NCI-H2081 treated with DMSO at 0.1 percent for 48 hours (cell line): ENCODE results near the gene CSNK1A1.
"Not testable (repeated sequence)": the region's sequence is repeated elsewhere in the genome, so short reads cannot be mapped to it uniquely, and the experiment has no call there.

ENCODE experiments used
- DNase-seq: peaks from one replicate; lab custom pipeline; 2025; lab: John Stamatoyannopoulos, UW

CSNK1A1 gene

DNA sequence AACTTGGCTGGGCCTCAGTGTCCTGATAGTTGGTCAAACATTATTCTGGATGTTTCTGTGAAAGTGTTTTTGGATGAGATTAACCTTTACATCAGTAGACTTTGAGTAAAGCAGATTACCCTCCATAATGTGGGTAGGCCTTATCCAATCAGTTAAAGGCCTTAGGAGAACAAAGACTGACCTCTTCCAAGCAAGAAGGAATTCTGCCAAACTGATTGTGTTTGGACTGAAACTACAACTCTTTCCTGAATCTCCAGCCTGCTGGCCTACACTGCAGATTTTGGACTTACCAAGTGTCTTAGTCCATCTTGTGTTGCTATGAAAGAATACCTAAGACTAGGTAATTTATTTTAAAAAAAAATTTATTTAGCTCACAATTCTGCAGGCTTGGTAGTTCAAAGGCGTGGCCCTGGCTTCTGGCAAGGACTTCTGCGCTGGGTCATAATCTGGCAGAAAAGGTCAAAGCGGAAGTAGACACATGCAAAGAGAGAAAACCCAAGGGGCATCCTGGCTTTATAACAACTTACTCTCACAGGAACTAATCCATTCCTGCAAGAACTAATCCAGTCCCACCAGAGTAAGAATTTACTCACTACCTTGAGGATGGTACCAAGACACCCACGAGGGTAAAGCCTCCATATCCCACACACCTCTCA, 21.5 kb upstream of the CSNK1A1 start:
- DNase-seq, result no peak

DNA sequence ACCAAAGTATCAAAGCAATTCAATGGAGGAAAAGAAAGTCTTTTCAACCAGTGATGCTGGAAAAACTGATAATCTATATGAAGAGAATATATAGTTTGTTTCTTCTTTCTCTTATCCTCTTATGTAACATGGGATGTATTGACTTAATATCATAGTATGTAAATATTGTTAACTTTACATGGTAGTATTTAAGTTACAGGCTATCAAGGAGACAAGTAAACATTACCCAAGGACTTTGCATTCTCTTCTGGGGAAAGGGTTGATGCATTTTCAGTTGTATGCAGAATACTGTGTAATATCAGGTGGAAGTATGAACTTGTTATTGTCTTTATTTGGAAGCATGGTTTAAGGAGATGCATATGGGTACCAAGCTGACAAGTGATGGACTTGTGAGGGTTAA, 20.9 kb upstream of the CSNK1A1 start:
- DNase-seq, result no peak

DNA sequence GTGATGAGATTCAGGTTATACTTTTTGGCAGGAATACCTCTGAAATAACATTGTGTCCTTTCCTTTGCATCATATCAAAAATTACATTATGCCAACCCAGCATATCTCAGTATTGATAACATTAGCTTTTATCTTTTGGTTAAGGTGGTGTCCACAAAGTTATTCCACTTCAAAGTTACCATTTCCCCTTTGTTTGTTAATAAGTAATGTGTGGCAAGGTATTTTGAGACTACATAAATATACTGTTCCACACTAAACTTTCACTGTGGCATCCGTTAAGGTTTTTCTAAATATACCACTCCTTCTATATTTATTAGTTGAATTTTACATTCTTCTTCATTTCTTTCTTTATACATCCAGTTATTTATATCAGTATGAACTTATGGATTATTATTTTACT, 16.0 kb upstream of the CSNK1A1 start:
- no peak for DNase-seq

GRCh38 chr5:149564542-149565140, 13.4 kb upstream of the CSNK1A1 start:
- DNase-seq, result not testable (repeated sequence)

GRCh38 chr5:149563466-149563865, 12.2 kb upstream of the CSNK1A1 start:
- no peak for DNase-seq

GRCh38 chr5:149561848-149562247, 10.6 kb upstream of the CSNK1A1 start:
- DNase-seq, result no peak

DNA sequence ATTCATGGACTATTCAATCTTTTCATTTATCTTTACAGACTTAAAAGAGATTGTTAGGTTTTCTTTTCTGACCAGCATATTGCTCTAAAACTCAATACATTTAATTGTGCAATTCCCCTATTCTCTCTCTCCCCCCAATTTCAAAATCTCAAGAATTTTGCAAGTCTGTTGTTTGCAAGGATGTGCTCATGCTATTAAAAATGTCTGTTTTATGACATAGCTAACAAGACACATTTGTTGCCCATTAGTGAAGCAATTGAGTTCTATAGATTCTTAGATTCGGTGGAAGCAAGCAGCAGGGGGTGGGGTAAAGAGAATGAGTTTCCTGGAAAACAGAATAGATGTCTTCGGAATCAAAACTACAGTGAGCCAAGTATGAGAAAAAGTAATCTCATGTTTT, 8.5 kb upstream of the CSNK1A1 start:
- DNase-seq, result no peak

GRCh38 chr5:149552553-149553160, 1.4 kb upstream of the CSNK1A1 start:
- DNase-seq, result no peak

DNA sequence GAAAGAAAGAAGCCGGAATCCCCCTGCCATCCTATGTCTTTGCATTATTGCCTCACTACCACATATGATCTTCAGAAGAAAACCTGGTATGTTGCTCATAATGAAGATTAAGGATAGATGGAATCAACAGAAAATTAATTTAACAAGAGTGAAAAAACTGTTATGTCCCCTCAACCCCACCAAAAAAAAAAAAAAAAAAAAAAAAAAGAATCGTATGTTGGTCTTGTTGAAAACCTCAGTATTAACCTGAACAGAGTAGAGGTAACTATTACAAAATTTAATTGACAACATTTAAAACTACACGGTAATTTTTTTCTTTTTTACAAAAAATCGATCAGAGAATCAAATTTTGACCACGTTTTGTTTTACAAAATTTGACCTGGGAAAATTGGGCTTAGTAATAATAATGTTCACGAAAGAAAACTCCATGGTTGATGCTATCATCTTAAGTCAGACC, 827 bp upstream of the CSNK1A1 start:
- DNase-seq, result no peak

- DNase-seq, result no peak
These were observed 529 bp downstream of the CSNK1A1 start for GRCh38 chr5:149550594-149551226.

- DNase-seq, result no peak
These were observed 1.0 kb downstream of the CSNK1A1 start for GRCh38 chr5:149550268-149550583.

DNA sequence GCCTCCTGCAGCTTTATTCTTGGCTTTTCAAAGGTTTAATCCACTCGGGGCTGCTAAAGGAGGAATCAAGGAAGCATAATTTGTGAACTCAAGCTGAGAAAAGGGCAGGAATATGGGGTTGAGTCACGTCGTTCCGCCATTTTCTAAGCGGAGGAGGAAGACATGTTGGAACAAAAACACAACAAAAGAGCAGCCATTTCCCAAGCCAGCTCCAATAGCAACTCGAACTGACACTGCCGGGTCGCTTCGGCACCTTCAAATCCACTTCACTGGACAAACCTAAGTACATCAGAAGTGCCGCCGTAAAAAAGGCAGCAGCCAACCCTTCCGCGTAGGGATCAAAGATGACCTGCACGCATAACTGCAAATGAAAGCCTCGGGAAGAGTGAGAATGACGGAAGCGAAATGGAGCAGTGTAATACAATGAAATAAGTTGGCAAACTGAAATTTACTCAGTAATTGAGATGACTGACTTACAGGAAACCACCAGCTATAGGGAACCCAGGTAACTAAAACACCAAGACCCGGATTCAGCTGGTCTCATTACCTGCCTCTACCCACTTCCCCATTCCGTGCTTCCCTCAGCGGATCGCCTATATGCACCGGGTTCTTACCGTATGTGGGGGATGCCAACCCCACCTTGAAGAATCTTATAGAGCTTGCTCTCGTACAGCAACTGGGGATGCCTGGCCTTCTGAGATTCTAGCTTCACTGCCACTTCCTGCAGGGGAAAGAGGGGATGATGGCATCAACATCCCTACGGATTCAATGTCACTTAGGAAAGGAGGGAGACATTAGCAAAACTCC, 1.6 kb downstream of the CSNK1A1 start:
- DNase-seq, result no peak

DNA sequence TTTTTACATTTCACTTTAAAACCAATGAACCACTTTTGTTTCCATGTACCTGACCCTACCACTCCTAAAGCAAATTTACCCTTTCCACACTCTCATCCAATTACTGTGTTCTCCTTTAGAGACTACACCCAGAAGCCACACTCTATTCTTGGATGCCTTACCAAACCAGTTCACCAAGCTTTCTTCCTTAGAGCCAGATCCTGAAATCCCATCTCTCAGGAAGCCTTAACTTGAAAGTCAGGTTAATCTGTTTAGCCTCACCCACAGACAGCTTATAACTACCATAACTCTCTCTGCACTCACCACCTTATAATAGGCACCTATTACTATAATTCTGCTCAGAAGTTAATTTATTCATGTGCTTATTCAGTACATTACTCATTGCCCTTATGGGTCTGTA, 4.3 kb downstream of the CSNK1A1 start:
- DNase-seq, result no peak

GRCh38 chr5:149545327-149545726, 5.9 kb downstream of the CSNK1A1 start:
- DNase-seq, result no peak

GRCh38 chr5:149544028-149544420, 7.2 kb downstream of the CSNK1A1 start:
- no peak for DNase-seq

DNA sequence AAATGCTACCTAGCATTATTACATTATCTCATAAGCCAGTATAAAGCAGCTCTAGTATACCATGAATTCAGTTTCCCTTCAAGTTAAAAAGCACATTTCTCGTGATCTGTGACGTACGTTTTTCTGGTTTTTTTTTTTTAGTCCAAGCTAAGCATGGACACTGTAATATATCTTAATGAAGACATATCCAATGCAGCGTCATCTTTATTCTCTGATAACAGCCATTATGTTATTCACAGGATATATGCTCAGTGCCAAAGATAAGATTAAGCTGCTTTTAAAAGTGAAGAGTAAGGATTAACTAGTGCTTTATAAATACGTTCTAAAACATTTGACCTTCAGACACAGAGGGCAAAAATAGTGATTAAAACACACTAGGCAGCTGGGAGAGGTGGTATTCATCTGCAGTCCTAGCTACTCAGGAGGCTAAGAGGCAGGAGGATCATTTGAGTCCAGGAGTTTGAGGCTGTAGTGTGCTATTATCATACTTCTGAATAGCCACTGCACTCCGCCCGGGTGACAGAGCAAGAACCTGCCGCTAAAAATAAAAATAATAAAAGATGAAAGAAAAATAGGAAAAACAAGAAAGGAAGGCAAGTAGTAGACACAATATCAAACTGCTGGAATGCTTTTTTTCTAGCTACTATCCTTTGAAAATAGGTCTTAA, 7.7 kb downstream of the CSNK1A1 start:
- DNase-seq, result no peak

- DNase-seq, result no peak
These were observed 9.3 kb downstream of the CSNK1A1 start for GRCh38 chr5:149541893-149542292.

GRCh38 chr5:149540089-149540488, 11.2 kb downstream of the CSNK1A1 start:
- DNase-seq, result no peak

- no peak for DNase-seq
These were observed 13.8 kb downstream of the CSNK1A1 start for GRCh38 chr5:149537374-149537975.

DNA sequence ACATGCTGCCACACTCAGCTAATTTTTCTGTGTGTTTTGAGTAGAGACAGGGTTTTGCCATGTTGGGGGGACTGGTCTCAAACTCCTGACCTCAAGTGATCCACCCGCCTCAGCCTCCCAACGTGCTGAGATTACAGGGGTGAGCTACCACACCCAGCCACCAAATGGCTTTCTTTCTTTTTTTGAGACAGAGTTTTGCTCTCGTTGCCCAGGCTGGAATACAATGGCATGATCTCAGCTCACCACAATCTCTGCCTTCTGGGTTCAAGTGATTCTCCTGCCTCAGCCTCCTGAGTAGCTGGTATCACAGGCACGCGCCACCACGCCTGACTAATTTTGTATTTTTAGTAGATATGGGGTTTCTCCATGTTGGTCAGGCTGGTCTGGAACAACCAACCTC, 15.5 kb downstream of the CSNK1A1 start:
- DNase-seq, result not testable (repeated sequence)

DNA sequence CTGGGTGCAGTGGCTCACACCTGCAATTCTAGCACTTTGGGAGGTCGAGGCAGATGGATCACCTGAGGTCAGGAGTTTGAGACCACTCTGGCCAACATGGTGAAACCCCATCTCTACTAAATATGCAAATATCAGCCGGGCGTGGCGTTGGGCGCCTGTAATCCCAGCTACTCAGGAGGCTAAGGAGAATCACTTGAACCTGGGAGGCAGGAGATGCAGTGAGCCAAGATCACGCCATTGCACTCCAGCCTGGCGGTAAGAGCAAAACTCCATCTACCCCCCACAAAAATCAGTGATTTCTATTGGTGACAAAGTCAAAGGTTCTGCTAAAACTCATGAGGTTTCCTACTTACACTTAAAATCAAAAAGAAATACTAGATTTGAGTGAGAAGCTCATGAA, 18.8 kb downstream of the CSNK1A1 start:
- DNase-seq, result no peak
